Urothelium cell line (cell line): ENCODE measurements around the gene MAP1S.
A peak's percentile ranks its signal among the peaks of the same experiment; 100 is the strongest.

Experiments used
- DNase-seq: peaks from one replicate; pipeline ENCODE4 v3.0.0; 2011; ENCODE audit warnings: low spot score, mixed read lengths
- FAIRE-seq: peaks from 2 replicates; lab custom pipeline; 2011; peaks lifted over from hg19 to GRCh38; lab: Jason Lieb, UNC

The MAP1S gene

GRCh38 chr19:17718947-17719711, at the start of gene MAP1S:
Gene MAP1S, plus strand, starts transcription at chr19:17719480. Its CDS starts 23 bp downstream, at chr19:17719503.
- FAIRE-seq (no peak), DNase-seq (peak; percentile 83)

GRCh38 chr19:17671906-17672305, 47.4 kb upstream of the MAP1S start:
- DNase-seq (peak; percentile 56), FAIRE-seq (peak; percentile 56)

GRCh38 chr19:17673937-17674799, 45.1 kb upstream of the MAP1S start:
- no peak for FAIRE-seq
- no peak for DNase-seq

GRCh38 chr19:17676295-17676694, 43.0 kb upstream of the MAP1S start:
- FAIRE-seq, result no peak

GRCh38 chr19:17677002-17677401, 42.3 kb upstream of the MAP1S start:
- no peak for FAIRE-seq
- no peak for DNase-seq

More at GRCh38 chr19:17676295-17676694, 43.0 kb upstream of the MAP1S start:
- no peak for DNase-seq

GRCh38 chr19:17678836-17679235, 40.4 kb upstream of the MAP1S start:
- DNase-seq (no peak), FAIRE-seq (no peak)

GRCh38 chr19:17679526-17680229, 39.6 kb upstream of the MAP1S start:
- no peak for FAIRE-seq
- DNase-seq, result no peak

GRCh38 chr19:17680230-17680722, 39.0 kb upstream of the MAP1S start:
- no peak for FAIRE-seq
- DNase-seq, result peak; percentile 66

- peak; percentile 64 for DNase-seq
- FAIRE-seq, result no peak
Measured at GRCh38 chr19:17681505-17682125, 37.7 kb upstream of the MAP1S start.

GRCh38 chr19:17682273-17682672, 37.0 kb upstream of the MAP1S start:
- no peak for DNase-seq

GRCh38 chr19:17683078-17683477, 36.2 kb upstream of the MAP1S start:
- DNase-seq (no peak), FAIRE-seq (no peak)

More at GRCh38 chr19:17682273-17682672, 37.0 kb upstream of the MAP1S start:
- no peak for FAIRE-seq

GRCh38 chr19:17684256-17684655, 35.0 kb upstream of the MAP1S start:
- no peak for FAIRE-seq
- no peak for DNase-seq

GRCh38 chr19:17685451-17686022, 33.7 kb upstream of the MAP1S start:
- FAIRE-seq, result no peak

GRCh38 chr19:17686023-17686521, 33.2 kb upstream of the MAP1S start:
- DNase-seq (peak; percentile 50), FAIRE-seq (no peak)

More at GRCh38 chr19:17685451-17686022, 33.7 kb upstream of the MAP1S start:
- DNase-seq, result no peak

GRCh38 chr19:17686592-17687024, 32.7 kb upstream of the MAP1S start:
- no peak for FAIRE-seq
- DNase-seq, result peak; percentile 80

GRCh38 chr19:17687141-17687856, 32.0 kb upstream of the MAP1S start:
- no peak for FAIRE-seq
- DNase-seq, result no peak

- FAIRE-seq (no peak), DNase-seq (peak; percentile 78)
Measured at GRCh38 chr19:17687857-17688784, 31.2 kb upstream of the MAP1S start, which contains the start of gene UNC13A. Gene UNC13A, minus strand, starts transcription at chr19:17688354. Its CDS starts 155 bp downstream, at chr19:17688199.
